DOHH2 (cell line): ENCODE measurements around the gene NPAS3.

Source experiments
- H3F3A ChIP-seq: fragments of 200-600 bp; sonication (generic), shearing (Covaris generic); 2 replicates; pipeline ENCODE4 v1.6.0; 2016; ENCODE audit warnings: antibody characterized with exemption, mild to moderate bottlenecking; ENCODE audit not compliant: control insufficient read depth, insufficient read depth
- H3K27ac ChIP-seq: fragments of 200-600 bp; sonication (generic); 2 replicates; pipeline ENCODE4 v1.5.1; 2014; ENCODE audit warnings: low read depth, mild to moderate bottlenecking, low read length, moderate library complexity
- H3K27me3 ChIP-seq: fragments of 200-600 bp; sonication (generic); 2 replicates; pipeline ENCODE4 v1.6.1; 2014; ENCODE audit warnings: mild to moderate bottlenecking, low read length, mixed read lengths; ENCODE audit not compliant: control insufficient read depth
- H3K36me3 ChIP-seq: fragments of 200-600 bp; sonication (generic); 2 replicates; pipeline ENCODE4 v1.6.1; 2014; ENCODE audit warnings: mild to moderate bottlenecking, low read length, moderate library complexity, mixed read lengths; ENCODE audit not compliant: control insufficient read depth
- H3K4me1 ChIP-seq: fragments of 200-600 bp; sonication (generic); 2 replicates; pipeline ENCODE4 v1.6.1; 2014; ENCODE audit warnings: mild to moderate bottlenecking, low read length, mixed read lengths; ENCODE audit not compliant: control insufficient read depth
- H3K4me2 ChIP-seq: fragments of 200-600 bp; sonication (generic); 2 replicates; pipeline ENCODE4 v1.6.0; 2014; ENCODE audit warnings: mild to moderate bottlenecking, low read length, moderate library complexity
- H3K4me3 ChIP-seq: fragments of 200-600 bp; sonication (generic); 2 replicates; pipeline ENCODE4 v1.5.1; 2014; ENCODE audit warnings: mild to moderate bottlenecking, low read length, mixed read lengths
- H3K79me2 ChIP-seq: fragments of 200-600 bp; sonication (generic); 2 replicates; pipeline ENCODE4 v1.6.1; 2014; ENCODE audit warnings: mild to moderate bottlenecking, low read length, mixed read lengths; ENCODE audit not compliant: control insufficient read depth
- H3K9me2 ChIP-seq: fragments of 200-600 bp; sonication (generic); replicated peaks from 2 replicates; pipeline ENCODE4 v1.6.1; 2014; ENCODE audit warnings: mild to moderate bottlenecking, low read length, mixed read lengths; ENCODE audit not compliant: control insufficient read depth
- H3K9me3 ChIP-seq: fragments of 200-600 bp; sonication (generic); 2 replicates; pipeline ENCODE4 v1.6.1; 2014; ENCODE audit warnings: antibody characterized with exemption, low read length, mixed read lengths; ENCODE audit not compliant: control insufficient read depth, insufficient read depth
- H4K20me1 ChIP-seq: fragments of 200-600 bp; sonication (generic); 2 replicates; pipeline ENCODE4 v1.6.0; 2014; ENCODE audit warnings: low read depth, mild to moderate bottlenecking, antibody characterized with exemption, low read length, moderate library complexity; ENCODE audit not compliant: control insufficient read depth, insufficient read depth
- CTCF ChIP-seq: fragments of 200-600 bp; sonication (generic); IDR thresholded peaks from one replicate; pipeline ENCODE4 v1.5.1; 2014; ENCODE audit warnings: antibody characterized with exemption, mild to moderate bottlenecking, low read depth, low read length; ENCODE audit not compliant: poor library complexity, severe bottlenecking
- EZH2phosphoT487 ChIP-seq: fragments of 200-600 bp; sonication (generic); IDR thresholded peaks from 2 replicates; pipeline ENCODE4 v1.6.1; 2017; ENCODE audit warnings: borderline replicate concordance, mild to moderate bottlenecking, antibody characterized with exemption, low read length, moderate library complexity, mixed read lengths

The NPAS3 gene

GRCh38 chr14:33488582-33488981, 549.9 kb downstream of the NPAS3 start:
- no peaks in the 10 kb centered on the region for H3K79me2 ChIP-seq
- H4K20me1 ChIP-seq: no peaks in the 10 kb centered on the region
- H3K4me2 ChIP-seq: no peak overlapping the region
- H3K36me3 ChIP-seq: no peaks in the 10 kb centered on the region
- H3K9me2 ChIP-seq: no peaks in the 10 kb centered on the region
- no peaks in the 10 kb centered on the region for H3K27me3 ChIP-seq
- TF ChIP-seq CTCF (no peak), EZH2phosphoT487 (no peak)
- no peaks in the 10 kb centered on the region for H3K9me3 ChIP-seq
- H3F3A ChIP-seq: no peaks in the 10 kb centered on the region
- no peak overlapping the region for H3K27ac ChIP-seq
- peaks cover 5% of the 10 kb centered on the region; the same call in 1 of the 2 replicates for H3K4me1 ChIP-seq
- H3K4me3 ChIP-seq: no peak overlapping the region

GRCh38 chr14:33490555-33490954, 551.9 kb downstream of the NPAS3 start:
- no peaks in the 10 kb centered on the region for H3K4me1 ChIP-seq
- H3K27ac ChIP-seq: no peak overlapping the region
- TF ChIP-seq CTCF (no peak), EZH2phosphoT487 (no peak)
- no peaks in the 10 kb centered on the region for H3K27me3 ChIP-seq
- no peaks in the 10 kb centered on the region for H3K9me3 ChIP-seq
- no peaks in the 10 kb centered on the region for H3F3A ChIP-seq
- no peak overlapping the region for H3K4me3 ChIP-seq
- H3K4me2 ChIP-seq: no peak overlapping the region
- H3K36me3 ChIP-seq: no peaks in the 10 kb centered on the region
- H3K9me2 ChIP-seq: no peaks in the 10 kb centered on the region
- H4K20me1 ChIP-seq: no peaks in the 10 kb centered on the region
- H3K79me2 ChIP-seq: no peaks in the 10 kb centered on the region

- no peaks in the 10 kb centered on the region for H3K9me2 ChIP-seq
- H3K27ac ChIP-seq: no peak overlapping the region
- no peaks in the 10 kb centered on the region for H3F3A ChIP-seq
- H3K4me1 ChIP-seq: no peaks in the 10 kb centered on the region
- H3K4me3 ChIP-seq: no peak overlapping the region
- TF ChIP-seq EZH2phosphoT487 (no peak), CTCF (no peak)
- no peaks in the 10 kb centered on the region for H4K20me1 ChIP-seq
- H3K9me3 ChIP-seq: no peaks in the 10 kb centered on the region
- no peaks in the 10 kb centered on the region for H3K79me2 ChIP-seq
- H3K36me3 ChIP-seq: no peaks in the 10 kb centered on the region
- H3K27me3 ChIP-seq: no peaks in the 10 kb centered on the region
- no peak overlapping the region for H3K4me2 ChIP-seq
Observed at GRCh38 chr14:33491112-33491511, 552.4 kb downstream of the NPAS3 start.

- Histone ChIP-seq H3K4me1 (no peaks in the 10 kb centered on the region), H4K20me1 (no peaks in the 10 kb centered on the region), H3K4me3 (no peak overlapping the region), H3K9me3 (no peaks in the 10 kb centered on the region), H3F3A (no peaks in the 10 kb centered on the region), H3K27ac (no peak overlapping the region), H3K36me3 (no peaks in the 10 kb centered on the region), H3K9me2 (no peaks in the 10 kb centered on the region), H3K4me2 (no peak overlapping the region), H3K79me2 (no peaks in the 10 kb centered on the region), H3K27me3 (no peaks in the 10 kb centered on the region)
- no peak for TF ChIP-seq EZH2phosphoT487
- no peak for TF ChIP-seq CTCF
Observed at GRCh38 chr14:33492491-33492890, 553.8 kb downstream of the NPAS3 start.
